Cardiac muscle cell (in vitro differentiated cells and primary cell): ENCODE results near the gene OR6N1. TPM values are rescaled to one million over a fixed set of nuclear protein-coding genes. Genes with fewer than 3 reads are reported as not detected.

Source experiments
- DNase-seq, 2 donors: peaks; one replicate each; pipeline versions ENCODE4 v3.0.0 to v3.0.0-alpha.2; 2010 to 2017; ENCODE audit warnings: low read depth in 1 of 2, low spot score in 1 of 2
- H3K27ac ChIP-seq: fragments of 200-600 bp; sonication (generic); 2 replicates; pipeline ENCODE4 v1.5.1; 2016
- H3K27me3 ChIP-seq: fragments of 200-600 bp; sonication (generic); 2 replicates; pipeline ENCODE4 v1.6.0; 2016; ENCODE audit warnings: control low read depth
- H3K36me3 ChIP-seq: fragments of 200-600 bp; sonication (generic); 2 replicates; pipeline ENCODE4 v1.5.1; 2016; ENCODE audit warnings: control low read depth
- H3K4me1 ChIP-seq: fragments of 200-600 bp; sonication (generic); 2 replicates; pipeline ENCODE4 v1.8.1; 2017; ENCODE audit warnings: low read depth, mild to moderate bottlenecking, mixed run types
- H3K4me3 ChIP-seq: fragments of 200-600 bp; sonication (generic); 2 replicates; pipeline ENCODE4 v1.5.1; 2016; ENCODE audit warnings: mild to moderate bottlenecking
- H3K9me3 ChIP-seq: fragments of 200-600 bp; sonication (generic); 2 replicates; pipeline ENCODE4 v1.5.1; 2017; ENCODE audit warnings: low read depth, mild to moderate bottlenecking, control low read depth
- polyA plus RNA-seq: library from polyadenylated mRNA; unstranded; fragments of >200 nt; fragmentation: Nextera tagmentation; extraction: Ambion mirVana; gene quantifications from 2 replicates; pipeline ENCODE4 v1.2.1, GENCODE V29; 2016
- total RNA-seq: library from RNA; depleted of rRNA; stranded (reverse); fragments of >200 nt; gene quantifications from 2 replicates; pipeline ENCODE4 v1.2.3, GENCODE V29; 2016
- TF ChIP-seq, protein P1 (sequence below): IDR thresholded peaks from 2 replicates; pipeline ENCODE4 v1.5.1; 2012; ENCODE audit warnings: low read depth, mild to moderate bottlenecking, low read length

The OR6N1 gene
- total and polyA plus RNA-seq, 2 experiments from 2014 or later, result not detected

DNA sequence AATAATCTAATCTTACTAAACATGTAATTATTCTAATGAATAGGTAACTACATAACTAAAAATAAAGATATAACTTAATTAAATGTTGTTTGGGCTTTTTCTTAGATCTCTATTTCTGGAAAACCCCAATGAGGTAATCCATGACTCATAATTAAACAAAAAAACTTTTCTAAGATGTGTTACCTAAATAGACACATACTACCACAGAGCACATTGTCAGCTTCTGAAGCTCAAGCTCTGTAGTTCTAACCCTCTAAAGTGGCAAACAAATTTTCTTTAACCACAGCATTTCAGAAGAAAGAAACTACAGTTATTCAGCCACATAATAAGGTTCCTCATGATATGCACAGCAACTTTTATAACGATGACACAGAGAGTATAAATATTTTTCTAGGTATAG lies 55.7 kb downstream of the OR6N1 start:
- H3K9me3 ChIP-seq, result no peaks in the 10 kb centered on the region
- H3K4me3 ChIP-seq, result no peak overlapping the region
- H3K27me3 ChIP-seq, result peaks cover 4% of the 10 kb centered on the region
- no peak overlapping the region for H3K27ac ChIP-seq
- H3K4me1 ChIP-seq, result no peaks in the 10 kb centered on the region
- DNase-seq, result no peak
- no peaks in the 10 kb centered on the region for H3K36me3 ChIP-seq
- TF ChIP-seq, protein P1, sequence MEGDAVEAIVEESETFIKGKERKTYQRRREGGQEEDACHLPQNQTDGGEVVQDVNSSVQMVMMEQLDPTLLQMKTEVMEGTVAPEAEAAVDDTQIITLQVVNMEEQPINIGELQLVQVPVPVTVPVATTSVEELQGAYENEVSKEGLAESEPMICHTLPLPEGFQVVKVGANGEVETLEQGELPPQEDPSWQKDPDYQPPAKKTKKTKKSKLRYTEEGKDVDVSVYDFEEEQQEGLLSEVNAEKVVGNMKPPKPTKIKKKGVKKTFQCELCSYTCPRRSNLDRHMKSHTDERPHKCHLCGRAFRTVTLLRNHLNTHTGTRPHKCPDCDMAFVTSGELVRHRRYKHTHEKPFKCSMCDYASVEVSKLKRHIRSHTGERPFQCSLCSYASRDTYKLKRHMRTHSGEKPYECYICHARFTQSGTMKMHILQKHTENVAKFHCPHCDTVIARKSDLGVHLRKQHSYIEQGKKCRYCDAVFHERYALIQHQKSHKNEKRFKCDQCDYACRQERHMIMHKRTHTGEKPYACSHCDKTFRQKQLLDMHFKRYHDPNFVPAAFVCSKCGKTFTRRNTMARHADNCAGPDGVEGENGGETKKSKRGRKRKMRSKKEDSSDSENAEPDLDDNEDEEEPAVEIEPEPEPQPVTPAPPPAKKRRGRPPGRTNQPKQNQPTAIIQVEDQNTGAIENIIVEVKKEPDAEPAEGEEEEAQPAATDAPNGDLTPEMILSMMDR, result no peak

DNA sequence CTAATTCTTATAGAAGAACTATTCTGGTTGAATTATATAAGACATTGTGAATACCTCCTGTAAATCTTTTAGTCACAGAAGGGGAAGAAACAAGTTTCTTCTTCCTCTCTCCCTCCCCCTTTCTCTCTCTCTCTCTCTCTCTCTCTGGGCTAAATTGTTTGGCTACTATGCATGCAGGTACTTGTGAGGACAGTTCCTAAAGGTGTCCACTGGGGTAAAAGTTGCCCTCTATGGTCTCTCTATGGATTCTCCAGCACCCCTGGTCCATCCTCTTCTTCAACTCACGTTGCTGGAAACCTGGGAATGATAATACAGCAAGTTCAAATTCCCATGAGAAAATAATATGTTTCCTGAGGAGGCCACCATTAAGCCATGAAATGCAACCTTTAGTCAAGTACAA lies 57.2 kb downstream of the OR6N1 start:
- TF ChIP-seq, protein P1, result no peak
- Histone ChIP-seq H3K4me3 (no peak overlapping the region), H3K36me3 (no peaks in the 10 kb centered on the region), H3K27me3 (peaks cover under 1% of the 10 kb centered on the region), H3K9me3 (no peaks in the 10 kb centered on the region), H3K27ac (no peak overlapping the region), H3K4me1 (no peaks in the 10 kb centered on the region)
- no peak for DNase-seq

Other genes with a start within 250 kb of the OR6N1 start
- gene OR6Y1, start 217.8 kb downstream of the OR6N1 start, total RNA-seq, result not detected in 2 replicates
- gene OR6Y1, start 217.8 kb downstream of the OR6N1 start, polyA plus RNA-seq, result not detected in 2 replicates
- gene OR6P1, start 201.6 kb downstream of the OR6N1 start, total RNA-seq, result not detected in 2 replicates
- gene OR6P1, start 201.6 kb downstream of the OR6N1 start, polyA plus RNA-seq, result not detected in 2 replicates
- not detected in 2 replicates for gene OR10X1, start 192.3 kb downstream of the OR6N1 start, total RNA-seq
- not detected in 2 replicates for gene OR10X1, start 192.3 kb downstream of the OR6N1 start, polyA plus RNA-seq
- not detected in 2 replicates for gene OR10Z1, start 166.9 kb downstream of the OR6N1 start, total RNA-seq
- not detected in 2 replicates for gene OR10Z1, start 166.9 kb downstream of the OR6N1 start, polyA plus RNA-seq
- gene SPTA1, start 85.5 kb downstream of the OR6N1 start, total RNA-seq, result 0.42 and 1.8 TPM in 2 replicates
- gene SPTA1, start 85.5 kb downstream of the OR6N1 start, polyA plus RNA-seq, result 0.45 and 0.56 TPM in 2 replicates
- gene OR6K2, start 71.5 kb downstream of the OR6N1 start, total RNA-seq, result not detected in 2 replicates
- not detected in 2 replicates for gene OR6K2, start 71.5 kb downstream of the OR6N1 start, polyA plus RNA-seq
- not detected in 2 replicates for gene OR6K3, start 51.5 kb downstream of the OR6N1 start, total RNA-seq
- gene OR6K3, start 51.5 kb downstream of the OR6N1 start, polyA plus RNA-seq, result not detected in 2 replicates
- gene OR6K6, start 17.5 kb downstream of the OR6N1 start, total RNA-seq, result not detected in 2 replicates
- not detected in 2 replicates for gene OR6K6, start 17.5 kb downstream of the OR6N1 start, polyA plus RNA-seq
- not detected in 2 replicates for gene OR6N2, start 9.0 kb upstream of the OR6N1 start, total RNA-seq
- not detected in 2 replicates for gene OR6N2, start 9.0 kb upstream of the OR6N1 start, polyA plus RNA-seq
- not detected in 2 replicates for gene MNDA, start 59.2 kb upstream of the OR6N1 start, total RNA-seq
- not detected in 2 replicates for gene MNDA, start 59.2 kb upstream of the OR6N1 start, polyA plus RNA-seq
- not detected in 2 replicates for gene PYHIN1, start 159.4 kb upstream of the OR6N1 start, total RNA-seq
- not detected in 2 replicates for gene PYHIN1, start 159.4 kb upstream of the OR6N1 start, polyA plus RNA-seq
- gene IFI16, start 237.7 kb upstream of the OR6N1 start, total RNA-seq, result 8.4 and 10.5 TPM in 2 replicates
- 15.0 and 23.0 TPM in 2 replicates for gene IFI16, start 237.7 kb upstream of the OR6N1 start, polyA plus RNA-seq